GM23338 (cell line): Measurements from ENCODE around the gene GRIK5. TPM values are rescaled to one million over a fixed set of nuclear protein-coding genes. Genes with fewer than 3 reads are reported as not detected.

Experiments
- ATAC-seq: fragments of 200-7000 bp; cut with Tn5 transposase; 3 replicates; pipeline ENCODE4 v1.9.1; 2020
- DNase-seq: peaks from one replicate; pipeline ENCODE4 v3.0.0-alpha.2; 2015; ENCODE audit warnings: low spot score
- H2AFZ ChIP-seq: fragments of 200-600 bp; sonication (generic); 2 replicates; pipeline ENCODE4 v1.8.0; 2016; ENCODE audit warnings: antibody characterized with exemption, mild to moderate bottlenecking, moderate library complexity
- H3F3A ChIP-seq: fragments of 200-600 bp; sonication (generic); replicated peaks from 2 replicates; pipeline ENCODE4 v1.8.0; 2017; ENCODE audit warnings: antibody characterized with exemption, mixed run types, low read depth
- H3K27ac ChIP-seq: fragments of 200-600 bp; sonication (generic); 2 replicates; pipeline ENCODE4 v1.6.1; 2016; ENCODE audit warnings: low read depth
- H3K27me3 ChIP-seq: fragments of 200-600 bp; sonication (generic); 2 replicates; pipeline ENCODE4 v1.8.0; 2016; ENCODE audit warnings: mild to moderate bottlenecking, mixed run types, moderate library complexity; ENCODE audit not compliant: insufficient read depth
- H3K36me3 ChIP-seq: fragments of 200-600 bp; sonication (generic); 2 replicates; pipeline ENCODE4 v1.8.0; 2016; ENCODE audit warnings: mild to moderate bottlenecking; ENCODE audit not compliant: insufficient read depth
- H3K4me1 ChIP-seq: fragments of 200-600 bp; sonication (generic); 2 replicates; pipeline ENCODE4 v1.8.0; 2016; ENCODE audit warnings: mild to moderate bottlenecking, moderate library complexity; ENCODE audit not compliant: insufficient read depth
- H3K4me2 ChIP-seq: fragments of 200-600 bp; sonication (generic); 2 replicates; pipeline ENCODE4 v1.7.1; 2017; ENCODE audit warnings: mixed run types
- H3K4me3 ChIP-seq: fragments of 200-600 bp; sonication (generic); 2 replicates; pipeline ENCODE4 v1.6.1; 2016; ENCODE audit warnings: mixed run types
- H3K79me2 ChIP-seq: fragments of 200-600 bp; sonication (generic); replicated peaks from 2 replicates; pipeline ENCODE4 v1.8.0; 2017; ENCODE audit warnings: mild to moderate bottlenecking; ENCODE audit not compliant: insufficient read depth
- H3K9me2 ChIP-seq: fragments of 200-600 bp; sonication (generic); 2 replicates; pipeline ENCODE4 v1.8.0; 2017; ENCODE audit not compliant: insufficient read depth
- H4K20me1 ChIP-seq: fragments of 200-600 bp; sonication (generic); replicated peaks from 2 replicates; pipeline ENCODE4 v1.8.0; 2017; ENCODE audit warnings: mild to moderate bottlenecking; ENCODE audit not compliant: insufficient read depth
- H3K27ac Mint-ChIP-seq: 2 replicates; pipeline ENCODE4 v1.8.0; 2020; ENCODE audit warnings: inconsistent platforms, mild to moderate bottlenecking, moderate library complexity, mixed read lengths
- H3K27me3 Mint-ChIP-seq: 3 replicates; pipeline ENCODE4 v1.8.0; 2022; ENCODE audit warnings: low read depth, mild to moderate bottlenecking, moderate library complexity, mixed read lengths, inconsistent platforms; ENCODE audit not compliant: insufficient read depth, poor library complexity
- H3K36me3 Mint-ChIP-seq: 3 replicates; pipeline ENCODE4 v1.8.0; 2021; ENCODE audit warnings: low read depth, mild to moderate bottlenecking, inconsistent platforms, moderate library complexity, mixed read lengths
- H3K4me1 Mint-ChIP-seq: 3 replicates; pipeline ENCODE4 v1.8.0; 2020; ENCODE audit warnings: mild to moderate bottlenecking, inconsistent platforms, mixed read lengths
- H3K4me3 Mint-ChIP-seq: 3 replicates; pipeline ENCODE4 v1.8.0; 2021; ENCODE audit warnings: moderate library complexity, mild to moderate bottlenecking, inconsistent platforms, mixed read lengths
- H3K9me3 Mint-ChIP-seq: 3 replicates; pipeline ENCODE4 v1.8.0; 2020; ENCODE audit warnings: moderate library complexity, mild to moderate bottlenecking, inconsistent platforms, mixed read lengths
- CREB1 ChIP-seq: fragments of 250-450 bp; sonication (Bioruptor Pico); IDR thresholded peaks from 2 replicates; pipeline ENCODE4 v1.5.0; 2020; ENCODE audit warnings: low read depth, mild to moderate bottlenecking, moderate library complexity
- ETS1 ChIP-seq: IDR thresholded peaks from 2 replicates; pipeline ENCODE4 v1.6.1; 2016; ENCODE audit warnings: antibody characterized with exemption
- EZH2 ChIP-seq: fragments of 200-600 bp; sonication (generic); IDR thresholded peaks from one replicate; pipeline ENCODE4 v1.8.0; 2017; ENCODE audit warnings: antibody characterized with exemption, mild to moderate bottlenecking, low read depth; ENCODE audit not compliant: unreplicated experiment
- EZH2phosphoT487 ChIP-seq: fragments of 200-600 bp; sonication (generic); IDR thresholded peaks from one replicate; pipeline ENCODE4 v1.8.1; 2018; ENCODE audit warnings: antibody characterized with exemption; ENCODE audit not compliant: unreplicated experiment
- JUNB ChIP-seq: IDR thresholded peaks from one replicate; pipeline ENCODE4 v1.6.1; 2016; ENCODE audit warnings: antibody characterized with exemption; ENCODE audit not compliant: unreplicated experiment
- POLR2AphosphoS5 ChIP-seq: IDR thresholded peaks from 2 replicates; pipeline ENCODE4 v1.6.1; 2016; ENCODE audit warnings: antibody characterized with exemption, low read depth
- REST ChIP-seq: IDR thresholded peaks from one replicate; pipeline ENCODE4 v1.6.1; 2018; ENCODE audit warnings: antibody characterized with exemption; ENCODE audit not compliant: unreplicated experiment
- STAT1 ChIP-seq: IDR thresholded peaks from one replicate; pipeline ENCODE4 v1.6.1; 2016; ENCODE audit warnings: antibody characterized with exemption; ENCODE audit not compliant: unreplicated experiment
- ZNF114 ChIP-seq: fragments of 250-450 bp; sonication (Bioruptor Pico); IDR thresholded peaks from 2 replicates; pipeline ENCODE4 v1.5.0; 2020; ENCODE audit warnings: mild to moderate bottlenecking, moderate library complexity
- polyA plus RNA-seq: library from polyadenylated mRNA; unstranded; fragments of >200 nt; fragmentation: Nextera tagmentation; extraction: Ambion mirVana; gene quantifications from 2 replicates; pipeline ENCODE4 v1.2.1, GENCODE V29; 2016
- total RNA-seq: library from RNA; depleted of rRNA; stranded (reverse); fragments of >200 nt; shearing (Covaris generic); gene quantifications from 2 replicates; pipeline ENCODE4 v1.2.3, GENCODE V29; 2014

Gene GRIK5
- total and polyA plus RNA-seq, 2 experiments from 2014 or later, result 5.1 to 42.5 TPM

- Histone ChIP-seq H3K4me1 (peaks cover 17% of the 10 kb centered on the region), H2AFZ (no peak overlapping the region), H4K20me1 (no peaks in the 10 kb centered on the region; the same call in 1 of the 2 replicates), H3K79me2 (no peaks in the 10 kb centered on the region), H3K4me3 (no peak overlapping the region), H3K9me2 (no peaks in the 10 kb centered on the region; the same call in 1 of the 2 replicates), H3K27me3 (no peaks in the 10 kb centered on the region), H3F3A (peaks cover 20% of the 10 kb centered on the region), H3K36me3 (no peaks in the 10 kb centered on the region), H3K27ac (0 out of 2 replicates have a peak overlapping the region, but pooled peaks have one; percentile 60), H3K4me2 (no peak overlapping the region)
- H3K36me3 Mint-ChIP-seq, result peaks cover 28% of the 10 kb centered on the region
- peak overlapping the region; percentile 82 for H3K27ac Mint-ChIP-seq
- ATAC-seq, result no peak
- no peak for DNase-seq
- peaks cover 43% of the 10 kb centered on the region for H3K4me1 Mint-ChIP-seq
- H3K4me3 Mint-ChIP-seq, result no peak overlapping the region
- H3K27me3 Mint-ChIP-seq, result peaks cover 16% of the 10 kb centered on the region
- TF ChIP-seq REST (no peak), ETS1 (no peak), JUNB (no peak), EZH2 (no peak), ZNF114 (CRISPR knock-in tag) (no peak), POLR2AphosphoS5 (no peak), STAT1 (no peak), EZH2phosphoT487 (no peak), CREB1 (CRISPR knock-in tag) (no peak)
- no peaks in the 10 kb centered on the region; the same call in 1 of the 3 replicates for H3K9me3 Mint-ChIP-seq
These were observed 39.2 kb downstream of the GRIK5 start for GRCh38 chr19:42030645-42031440.
